ENCODE results near the gene MLLT3.

- TF ChIP-seq BACH2 (CRISPR knock-in tag; IDR thresholded peaks at IDR 0.05; ENCODE audit: borderline replicate concordance) (no peak), CSRNP3 (CRISPR knock-in tag; IDR thresholded peaks at IDR 0.05) (no peak), ARNTL (CRISPR knock-in tag; IDR thresholded peaks at IDR 0.05; ENCODE audit: borderline replicate concordance, low read depth) (no peak), PPARA (CRISPR knock-in tag; IDR thresholded peaks at IDR 0.05; ENCODE audit: borderline replicate concordance) (no peak), TCF4 (CRISPR knock-in tag; IDR thresholded peaks at IDR 0.05; ENCODE audit: borderline replicate concordance) (no peak)
These were observed 318.3 kb downstream of the MLLT3 start for GRCh38 chr9:20303996-20304395.

Measured in SK-N-SH treated with all-trans-retinoic acid at 6 μM for 48 hours (cell line).